K562 (cell line): ENCODE measurements around the gene THBS1.

Experiments
- CTCF ChIP-seq, 3 experiments: IDR thresholded peaks in 2 of 3; conservative IDR thresholded peaks in 1 of 3; 2 replicates each; pipeline ENCODE4 v1.5.1; 2011 to 2012; ENCODE audit warnings: low read length in 3 of 3, mild to moderate bottlenecking in 3 of 3, control low read depth in 2 of 3, improper control_type of control experiment in 1 of 3, inconsistent platforms in 1 of 3, low read depth in 1 of 3, mixed read lengths in 1 of 3, moderate library complexity in 1 of 3; ENCODE audit not compliant: insufficient read depth in 2 of 3
- HDGF ChIP-seq: fragments of 450-650 bp; IDR thresholded peaks from 2 replicates; pipeline ENCODE4 v1.6.1; 2016
- MAZ ChIP-seq, 2 experiments: fragments of 450-650 bp in 1 of 2; sonication (generic) in 1 of 2; formaldehyde crosslinking; IDR thresholded peaks in 1 of 2; conservative IDR thresholded peaks in 1 of 2; 2 replicates each; pipeline versions ENCODE4 v1.4.0 to v1.5.0; 2020; ENCODE audit warnings: mild to moderate bottlenecking in 1 of 2, missing genetic modification reagents in 1 of 2
- ZKSCAN3 ChIP-seq: fragments of 250-450 bp; sonication (Bioruptor Pico); IDR thresholded peaks from 2 replicates; pipeline ENCODE4 v1.4.0; 2020

- peak; percentile 31 to 40 (median 38); a peak in 4 of 6 replicates for TF ChIP-seq CTCF (IDR thresholded peaks at IDR 0.05 in 2 of 3, conservative IDR thresholded peaks at IDR 0.05 in 1 of 3; ENCODE audit: insufficient read depth in 2 of 3, low read depth in 1 of 3, low read length in 3 of 3)
- TF ChIP-seq ZKSCAN3 (CRISPR knock-in tag) = no peak
- TF ChIP-seq MAZ (CRISPR knock-in tag; conservative IDR thresholded peaks at IDR 0.05 in 1 of 2, IDR thresholded peaks at IDR 0.05 in 1 of 2) = no peak
- no peak for TF ChIP-seq HDGF
These were observed 21.3 kb downstream of the THBS1 start for GRCh38 chr15:39602143-39602542.
